ENCODE measurements around the gene DMRTC1.
"Not testable (repeated sequence)": the region's sequence is repeated elsewhere in the genome, so short reads cannot be mapped to it uniquely, and the experiment has no call there.

DMRTC1 gene

GRCh38 chrX:72943819-72944169 lies at the start of gene DMRTC1:
Gene DMRTC1, minus strand, starts transcription at chrX:72943837. Its CDS starts 68,143 bp downstream, at chrX:72875694.
- DNase-seq = not testable (repeated sequence)

- DNase-seq = not testable (repeated sequence)
Observed at GRCh38 chrX:72980894-72981469, 37.3 kb upstream of the DMRTC1 start.

GRCh38 chrX:72974885-72975284 lies 31.2 kb upstream of the DMRTC1 start:
- not testable (repeated sequence) for DNase-seq

GRCh38 chrX:72971859-72972258 lies 28.2 kb upstream of the DMRTC1 start:
- DNase-seq = not testable (repeated sequence)

GRCh38 chrX:72959971-72960370 lies 16.3 kb upstream of the DMRTC1 start:
- DNase-seq = not testable (repeated sequence)

- not testable (repeated sequence) for DNase-seq
Observed at GRCh38 chrX:72943035-72943818, 410 bp downstream of the DMRTC1 start.

GRCh38 chrX:72942272-72942671 lies 1.4 kb downstream of the DMRTC1 start:
- not testable (repeated sequence) for DNase-seq

GRCh38 chrX:72937906-72938305 lies 5.7 kb downstream of the DMRTC1 start, which contains the start of gene FAM236A:
Gene FAM236A, plus strand, starts transcription at chrX:72938206. Its CDS starts 57 bp downstream, at chrX:72938263.
- DNase-seq = not testable (repeated sequence)

GRCh38 chrX:72936882-72937455 lies 6.7 kb downstream of the DMRTC1 start:
- not testable (repeated sequence) for DNase-seq

GRCh38 chrX:72936455-72936854 lies 7.2 kb downstream of the DMRTC1 start:
- DNase-seq = not testable (repeated sequence)

GRCh38 chrX:72932283-72932682 lies 11.4 kb downstream of the DMRTC1 start:
- not testable (repeated sequence) for DNase-seq

- DNase-seq = not testable (repeated sequence)
Observed at GRCh38 chrX:72916096-72916495, 27.5 kb downstream of the DMRTC1 start.

GRCh38 chrX:72912315-72912714 lies 31.3 kb downstream of the DMRTC1 start, which contains the start of gene FAM236C:
Gene FAM236C, plus strand, starts transcription at chrX:72912615. Its CDS starts 100 bp downstream, at chrX:72912715.
- not testable (repeated sequence) for DNase-seq

GRCh38 chrX:72889740-72890139 lies 53.9 kb downstream of the DMRTC1 start:
- not testable (repeated sequence) for DNase-seq

GRCh38 chrX:72882898-72883297 lies 60.7 kb downstream of the DMRTC1 start:
- not testable (repeated sequence) for DNase-seq

GRCh38 chrX:72837532-72837931 lies 106.1 kb downstream of the DMRTC1 start:
- DNase-seq = not testable (repeated sequence)

GRCh38 chrX:72830701-72831100 lies 112.9 kb downstream of the DMRTC1 start:
- DNase-seq = not testable (repeated sequence)

Measured in amygdala (tissue), 56 donors.